ENCODE results near the gene HIVEP3.

- no peak for TF ChIP-seq EZH2 (IDR thresholded peaks at IDR 0.05; ENCODE audit: low read depth)
- TF ChIP-seq CTCF (conservative IDR thresholded peaks at IDR 0.05) = no peak
Observed at GRCh38 chr1:41790351-41790750, 128.4 kb downstream of the HIVEP3 start.
